Right renal pelvis (tissue), 4 donors: Measurements from ENCODE around the gene AOPEP. TPM values are rescaled to one million over a fixed set of nuclear protein-coding genes. Genes with fewer than 3 reads are reported as not detected.

ENCODE experiments used
- DNase-seq, 4 donors: peaks; one replicate each; pipeline ENCODE4 v3.0.0-alpha.2; 2013; ENCODE audit warnings: low read depth in 4 of 4, low spot score in 3 of 4, missing footprints in 1 of 4
- polyA plus RNA-seq, 4 donors: library from polyadenylated mRNA; unstranded; fragments of 120-200 nt; gene quantifications; one replicate each; pipeline ENCODE4 v1.2.1, GENCODE V29; 2013; ENCODE audit not compliant: insufficient read length in 4 of 4

AOPEP gene
- polyA plus RNA-seq, 4 donors = 48.1 to 60.2 (median 52.1) TPM

DNA sequence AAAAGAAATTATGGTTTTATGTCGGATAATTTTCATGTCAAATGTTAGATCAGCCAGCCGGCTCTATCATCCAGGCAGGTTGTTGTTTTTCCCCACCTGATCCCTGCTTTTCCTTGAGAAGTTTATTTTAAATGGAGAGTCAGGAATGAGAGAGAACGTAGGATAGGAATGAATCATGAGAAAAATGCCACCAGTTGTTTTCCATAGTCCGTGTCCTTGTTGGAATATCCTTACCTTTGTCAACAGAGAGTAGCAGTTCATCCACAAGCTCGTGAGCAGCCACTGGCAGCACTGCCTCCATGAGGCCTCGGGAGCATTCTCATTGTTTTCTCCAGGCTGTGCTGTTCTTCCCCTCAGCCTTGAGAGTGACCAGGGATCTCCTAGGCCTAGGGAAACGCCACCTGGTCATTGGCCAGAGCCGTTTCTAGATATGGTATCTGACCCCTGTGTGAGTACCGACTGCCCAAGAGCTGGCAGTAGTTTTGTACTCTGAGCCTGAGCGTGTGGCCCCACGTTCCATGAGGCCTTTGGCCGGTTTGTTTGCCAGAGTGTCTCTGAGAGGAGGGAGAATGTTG, 297.7 kb downstream of the AOPEP start:
- no peak for DNase-seq

DNA sequence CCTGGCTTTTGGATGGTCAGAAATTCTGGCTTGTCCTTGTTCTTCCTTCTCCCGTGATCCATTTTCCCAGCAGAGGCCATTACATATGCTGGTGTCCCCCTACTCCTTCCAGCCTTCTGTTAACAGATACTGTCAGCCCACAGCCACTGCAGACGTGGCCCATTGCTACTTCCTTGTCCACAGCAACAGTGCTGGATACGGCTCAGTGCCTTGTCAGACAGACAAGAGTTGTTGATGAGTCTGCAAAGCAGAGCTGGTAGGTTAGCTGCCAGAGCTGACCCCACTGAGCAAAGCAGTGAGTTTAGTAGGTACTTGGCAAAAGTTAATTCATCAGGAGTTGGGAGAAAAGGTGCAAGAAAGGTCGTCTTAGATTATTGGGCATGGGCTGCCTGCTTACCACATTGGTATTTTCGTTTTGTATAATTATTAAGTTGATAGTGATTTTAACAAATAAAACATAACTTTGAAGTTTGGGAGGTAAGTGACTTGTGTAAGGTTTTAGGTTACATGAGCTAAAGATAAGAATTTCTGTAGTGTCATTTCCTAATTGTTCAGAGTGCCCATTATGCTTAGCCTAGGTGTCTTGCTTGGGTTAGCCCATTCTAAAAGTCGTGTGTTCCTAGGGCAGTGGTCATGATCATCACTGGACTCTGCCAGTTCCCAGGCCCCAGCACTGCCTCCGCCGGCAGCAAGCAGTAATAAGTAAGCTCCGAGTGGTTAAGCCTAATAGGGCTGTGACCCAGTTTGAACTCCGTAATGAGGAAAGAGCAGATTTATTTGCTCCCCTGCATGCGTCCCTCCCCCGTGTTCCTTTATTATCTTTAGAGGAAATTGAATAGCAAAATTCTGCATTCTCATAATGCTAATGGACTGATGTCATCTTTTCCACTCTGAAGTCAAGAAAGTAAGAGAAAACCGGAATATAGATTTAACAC, 299.0 kb downstream of the AOPEP start:
- DNase-seq = peak in 1 of 4 donors; percentile 75

DNA sequence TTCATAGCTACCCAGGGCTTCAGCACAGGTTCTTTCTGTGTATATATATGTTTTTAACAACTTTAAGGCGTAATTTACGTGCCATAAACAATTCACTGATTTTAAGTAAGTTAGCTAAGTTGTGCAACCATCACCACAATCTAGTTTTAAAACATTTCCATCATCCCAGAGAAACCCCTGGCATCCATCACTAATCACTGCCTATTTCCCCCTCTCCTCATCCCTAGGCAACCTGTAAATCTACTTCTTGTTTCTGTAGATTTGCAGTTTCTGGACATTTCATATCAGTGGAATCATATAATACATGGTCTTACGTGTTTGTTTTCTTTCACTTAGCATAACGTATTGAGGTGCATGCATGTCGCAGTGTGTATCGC, 299.6 kb downstream of the AOPEP start:
- DNase-seq = no peak

DNA sequence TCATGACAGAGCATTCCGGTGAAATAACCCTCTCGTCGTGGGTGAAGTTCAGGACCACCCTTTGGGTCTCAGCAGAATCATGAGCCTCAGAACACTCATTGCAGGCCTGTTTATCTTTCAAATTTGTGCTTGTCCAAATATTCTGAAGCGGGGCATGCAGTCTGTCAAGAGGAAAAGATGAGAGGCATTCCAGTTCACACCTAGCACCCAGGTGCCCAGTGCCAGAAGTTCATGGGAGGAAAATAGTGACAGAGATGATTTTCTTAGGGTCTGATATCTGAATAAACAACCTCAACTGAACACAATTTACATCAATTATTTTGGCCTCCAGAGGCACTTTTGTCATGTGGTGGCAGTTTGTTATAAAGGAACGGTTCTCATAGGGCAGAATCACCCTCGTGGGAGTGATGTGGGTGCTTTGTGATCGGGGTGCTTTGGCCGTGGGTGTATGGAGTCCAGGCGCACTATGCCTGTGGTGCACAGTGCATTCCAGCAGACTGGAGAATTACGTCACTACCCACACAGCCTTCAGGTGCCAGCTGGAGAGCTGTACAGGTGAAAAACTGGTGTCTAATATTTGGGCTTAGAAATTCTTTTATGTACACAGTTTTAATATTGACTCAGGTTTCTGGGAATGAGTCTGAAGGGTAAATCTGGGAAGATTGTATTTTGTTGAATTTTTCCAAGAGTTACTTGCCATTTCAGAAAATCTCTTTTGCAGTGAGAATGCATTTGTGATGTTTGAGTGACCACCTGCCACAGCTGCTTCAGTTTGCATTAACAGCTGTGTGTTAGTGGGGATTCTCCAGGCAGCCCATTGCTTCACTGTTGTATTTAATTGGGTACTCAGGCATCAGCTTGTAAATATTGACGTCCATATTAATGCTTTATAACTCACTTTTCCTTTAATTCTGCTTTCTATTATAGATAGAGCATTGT, 301.7 kb downstream of the AOPEP start:
- no peak for DNase-seq

DNA sequence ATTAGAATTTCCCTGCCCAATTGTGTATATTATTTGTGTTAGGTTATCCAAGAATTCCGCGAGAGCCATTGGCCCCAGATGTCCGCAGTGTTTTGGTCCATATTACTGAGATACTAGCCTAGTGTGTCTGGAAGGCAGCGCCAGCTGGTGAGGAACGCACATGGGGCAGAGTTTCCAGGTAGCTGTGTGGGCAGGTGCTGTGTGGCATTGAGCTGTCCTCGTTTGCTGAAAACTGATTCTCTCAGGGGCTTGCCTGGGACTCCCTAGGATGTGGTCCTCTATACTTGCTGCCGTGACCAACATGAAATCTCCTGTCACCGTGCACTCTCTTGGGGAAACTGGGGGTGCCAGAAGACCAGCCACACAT, 302.3 kb downstream of the AOPEP start:
- DNase-seq = no peak

DNA sequence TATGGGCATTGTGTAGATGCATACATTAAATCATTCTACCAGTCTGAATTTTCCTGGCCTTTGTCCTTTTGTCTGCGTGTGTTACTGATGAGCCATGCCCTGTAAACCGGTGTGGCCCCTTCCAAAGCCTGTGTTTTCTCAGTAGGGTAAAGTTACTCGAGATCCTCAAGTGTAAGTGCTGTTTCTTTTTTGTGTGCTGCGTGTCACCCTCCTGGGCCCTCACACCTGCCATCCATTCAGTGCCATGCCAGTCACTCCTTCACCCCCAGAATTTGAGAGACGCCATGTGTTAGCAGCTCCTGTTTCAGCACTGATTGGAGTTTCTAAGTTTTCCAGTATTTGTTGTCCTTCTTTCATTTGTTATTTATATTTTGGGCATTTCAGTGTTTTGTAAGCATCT, 302.8 kb downstream of the AOPEP start:
- no peak for DNase-seq

DNA sequence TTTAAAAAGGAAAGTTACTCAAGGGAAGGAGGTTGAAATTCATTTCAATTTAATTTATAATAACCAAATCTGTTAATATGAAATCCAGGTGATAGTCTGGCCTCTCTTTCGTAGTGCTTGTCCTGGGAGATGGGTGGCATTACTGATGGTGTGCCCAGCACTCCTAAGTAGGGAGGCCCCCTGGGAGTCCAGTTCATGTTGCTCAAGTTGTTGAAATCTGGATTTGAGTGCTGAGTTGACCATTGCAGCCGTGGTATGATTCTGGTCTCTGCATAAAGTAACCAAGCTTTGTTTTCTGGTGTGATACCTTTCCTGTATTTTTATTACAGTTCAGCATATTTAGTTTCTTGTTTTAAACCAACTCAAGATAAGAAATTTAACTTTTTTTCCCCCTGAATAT, 303.2 kb downstream of the AOPEP start:
- DNase-seq = no peak

DNA sequence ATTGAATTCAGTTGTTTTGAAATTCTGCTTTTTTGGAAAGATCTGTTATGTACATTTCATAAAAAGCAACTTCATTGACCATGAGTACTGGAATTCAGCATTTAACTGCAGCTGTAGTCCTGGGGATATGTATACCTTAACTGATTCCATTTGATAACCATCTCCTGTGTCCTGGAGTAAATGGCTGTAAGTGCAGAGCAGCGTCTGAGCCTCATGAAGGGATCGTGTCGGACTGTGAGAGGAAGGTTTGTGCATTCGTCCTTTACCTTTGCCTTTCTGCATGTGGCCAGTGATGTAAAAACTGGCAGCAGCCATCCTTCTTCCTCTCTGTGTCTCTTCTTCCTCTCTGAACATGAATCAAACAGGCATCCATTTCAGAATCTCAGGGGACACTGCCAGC, 303.8 kb downstream of the AOPEP start:
- no peak for DNase-seq

DNA sequence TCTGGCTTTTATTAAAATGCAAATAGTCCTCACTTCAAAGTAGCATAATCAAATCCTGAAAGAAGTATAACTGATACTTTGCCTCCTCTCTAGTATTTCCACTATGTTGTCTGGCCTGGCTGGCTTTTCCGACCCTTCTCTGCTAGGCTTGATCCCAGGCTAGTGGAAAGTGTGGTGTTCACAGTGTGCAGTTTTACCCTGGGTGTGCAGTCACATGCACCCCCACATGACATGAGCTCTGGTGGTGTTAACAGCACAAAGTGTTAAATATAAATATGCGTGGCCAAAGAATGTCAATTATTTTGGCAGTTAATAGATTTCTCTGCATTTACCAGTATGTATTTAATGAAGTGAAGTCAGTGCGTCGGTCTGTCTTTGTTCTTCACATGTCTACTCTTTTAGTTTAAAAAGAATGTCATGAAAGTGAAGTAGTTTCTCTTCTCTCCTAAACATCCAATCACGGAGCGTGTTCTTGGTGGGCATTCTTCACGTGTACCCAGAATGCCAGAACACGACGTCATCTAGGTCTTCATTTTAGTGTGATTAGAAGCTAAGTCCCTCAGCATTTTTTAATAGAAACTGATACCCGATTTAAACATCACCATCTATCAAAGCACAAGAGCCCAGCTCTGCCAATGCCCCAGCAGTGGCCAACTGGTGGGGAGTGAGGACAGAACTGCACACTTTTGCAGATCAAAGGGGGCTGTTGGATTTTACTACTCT, 304.6 kb downstream of the AOPEP start:
- no peak for DNase-seq

DNA sequence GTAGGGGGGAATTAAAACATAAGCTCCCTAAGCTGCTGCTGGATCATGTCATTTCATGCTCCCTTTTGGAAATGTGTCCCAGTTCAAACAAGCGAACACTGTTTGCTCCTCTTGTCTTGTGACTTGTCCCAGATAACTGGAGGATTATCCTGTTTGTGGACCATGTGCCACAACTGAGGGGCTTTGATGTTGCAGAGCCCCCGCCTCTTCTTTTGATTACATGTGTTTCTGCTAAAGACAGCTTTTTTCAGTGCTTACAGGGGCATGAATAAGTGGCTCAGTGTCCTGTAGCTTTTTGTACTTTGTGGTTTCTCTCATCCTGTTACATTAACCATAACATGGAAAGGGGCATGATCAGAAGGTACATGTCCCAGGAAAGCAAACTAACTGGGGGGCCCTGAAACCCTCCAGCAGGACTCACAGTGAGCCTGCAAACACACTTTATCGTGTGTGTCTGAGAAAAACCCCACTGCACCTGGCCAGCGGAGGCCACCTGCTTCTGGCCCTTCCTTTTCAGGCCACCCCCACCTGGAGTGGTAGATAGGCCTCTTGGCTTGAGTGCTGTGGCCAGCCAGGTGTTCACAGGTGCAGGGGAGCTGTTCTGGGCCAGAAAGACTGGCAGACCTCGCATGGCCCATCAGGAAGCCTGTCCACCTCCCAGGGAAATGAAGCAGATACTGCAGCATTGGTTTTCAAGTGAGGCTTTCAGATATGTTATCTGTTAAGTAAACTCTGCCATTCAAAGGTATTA, 305.4 kb downstream of the AOPEP start:
- no peak for DNase-seq

DNA sequence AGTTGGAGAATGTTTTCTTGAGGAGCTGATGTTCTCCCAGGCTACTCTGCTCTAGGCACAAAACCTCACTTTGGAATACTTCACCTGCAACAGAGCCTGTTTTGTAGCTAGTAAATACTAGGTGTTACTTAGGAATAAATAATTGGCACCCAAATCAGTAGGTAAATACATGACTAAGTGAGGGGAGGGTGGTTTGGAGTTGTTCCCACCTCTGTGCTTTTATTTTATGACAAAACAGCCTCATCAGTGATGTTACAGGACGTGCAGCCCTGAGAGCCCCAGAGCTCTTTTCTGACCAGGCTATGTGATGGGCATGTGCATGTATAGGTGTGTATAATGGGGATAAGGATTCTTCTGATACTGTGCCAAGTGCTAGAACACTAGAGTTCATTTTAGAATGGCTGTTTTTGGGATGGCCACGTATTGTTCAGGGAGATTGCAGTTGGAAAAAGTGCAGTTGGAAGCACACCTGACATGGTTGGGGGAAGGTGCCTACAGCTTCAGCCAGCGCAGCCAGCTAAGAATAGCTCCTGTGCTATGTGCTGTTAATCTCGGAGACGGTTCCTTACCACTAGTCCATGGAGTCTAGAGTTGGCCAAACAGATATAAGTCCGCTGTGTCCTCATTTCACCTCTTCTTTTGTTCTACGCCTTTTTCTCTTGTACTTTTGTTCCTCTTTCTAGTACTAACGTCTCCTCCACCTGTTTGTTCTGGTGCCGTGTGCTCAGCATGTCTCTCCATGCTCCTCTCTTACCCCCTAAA, 306.3 kb downstream of the AOPEP start:
- no peak for DNase-seq

DNA sequence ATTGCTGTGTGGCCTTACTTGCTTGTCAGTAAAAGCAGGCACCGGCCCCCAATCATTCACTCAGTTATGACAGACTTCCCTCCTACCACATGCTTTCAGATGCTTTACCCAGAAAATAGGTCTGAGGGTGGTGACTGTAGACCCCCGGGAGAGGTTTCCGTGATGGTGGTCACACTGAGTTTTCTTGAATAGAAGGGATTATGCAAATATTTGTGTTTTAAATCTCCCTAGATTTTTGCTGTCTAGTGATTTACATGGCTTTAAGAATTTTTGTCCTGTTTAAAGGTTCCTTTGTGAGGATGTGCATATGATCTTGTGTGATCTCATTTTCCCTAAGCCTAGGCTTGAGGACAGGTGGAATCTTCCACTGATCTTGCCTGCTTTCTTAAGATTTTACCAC, 309.3 kb downstream of the AOPEP start:
- no peak for DNase-seq

DNA sequence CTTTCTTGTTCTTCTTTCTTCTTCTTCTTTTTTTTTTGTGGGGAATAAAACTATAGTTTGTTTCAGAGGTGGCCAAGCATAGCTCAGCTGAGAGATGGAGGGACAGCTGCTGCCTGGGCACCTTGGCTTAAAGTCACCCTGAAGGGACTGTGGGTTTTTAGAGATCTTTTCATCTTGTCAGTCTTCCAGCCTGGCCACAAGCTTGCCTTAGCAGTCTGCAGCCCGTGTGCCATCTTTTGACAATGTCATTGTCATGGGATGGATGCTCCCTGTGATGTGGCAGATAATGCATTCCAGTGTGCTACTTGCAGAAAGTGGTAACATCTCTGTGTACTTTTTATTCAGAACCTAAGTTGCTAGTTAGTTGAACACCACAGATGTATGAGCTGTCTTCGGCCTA, 310.2 kb downstream of the AOPEP start:
- DNase-seq = no peak

DNA sequence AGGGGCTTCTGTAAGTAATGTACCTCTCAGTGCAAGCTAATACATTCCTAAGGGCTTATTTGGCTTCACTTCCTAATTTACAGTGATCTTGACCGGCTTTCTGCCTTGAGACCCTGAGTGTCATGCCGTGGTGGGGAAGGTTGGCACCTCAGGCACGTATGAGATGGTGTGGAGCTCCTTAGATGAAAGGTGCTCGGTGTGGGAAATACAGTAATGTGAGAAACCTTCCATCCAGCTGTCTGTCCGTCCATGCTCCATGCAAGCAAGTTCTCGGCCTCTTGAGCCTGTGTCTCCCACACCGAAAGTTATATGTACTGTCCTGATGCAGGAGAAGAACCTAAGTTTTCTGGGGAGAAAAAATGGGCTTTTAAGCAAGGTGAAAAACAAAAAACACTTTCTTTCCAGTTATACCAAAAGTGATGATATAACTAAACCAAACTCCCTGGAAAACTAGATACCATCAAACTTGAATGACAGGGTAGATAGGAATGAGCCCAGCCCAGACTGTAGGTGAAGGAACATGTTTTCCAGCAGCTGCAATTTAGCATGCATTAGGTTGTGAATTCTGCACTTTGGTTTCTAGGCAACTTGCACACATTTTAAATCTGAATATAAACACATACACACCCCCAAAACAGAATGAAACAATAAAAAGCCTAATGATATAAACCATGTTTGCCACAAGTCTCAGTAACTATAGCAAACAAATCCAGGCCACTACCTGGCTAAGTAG, 311.5 kb downstream of the AOPEP start:
- no peak for DNase-seq

DNA sequence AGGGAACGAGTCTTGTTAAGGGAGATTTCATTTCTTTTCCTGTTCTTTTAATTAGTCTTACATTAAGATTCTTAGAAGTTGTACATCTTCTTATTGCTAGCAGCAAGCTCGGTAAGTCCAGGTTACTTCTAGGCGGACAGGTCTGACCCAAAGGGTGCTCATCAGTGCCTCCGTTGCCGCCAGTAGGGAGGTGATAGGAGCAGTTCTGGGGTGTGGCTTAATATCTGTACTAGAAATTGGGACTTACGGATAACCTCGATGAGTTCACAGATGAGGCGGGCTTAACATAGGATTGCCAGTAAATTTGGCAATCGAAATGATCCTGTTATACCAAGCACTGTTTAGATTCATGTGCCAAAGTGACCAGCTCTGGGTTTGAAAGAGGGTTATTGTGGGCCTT, 312.2 kb downstream of the AOPEP start:
- DNase-seq = no peak

DNA sequence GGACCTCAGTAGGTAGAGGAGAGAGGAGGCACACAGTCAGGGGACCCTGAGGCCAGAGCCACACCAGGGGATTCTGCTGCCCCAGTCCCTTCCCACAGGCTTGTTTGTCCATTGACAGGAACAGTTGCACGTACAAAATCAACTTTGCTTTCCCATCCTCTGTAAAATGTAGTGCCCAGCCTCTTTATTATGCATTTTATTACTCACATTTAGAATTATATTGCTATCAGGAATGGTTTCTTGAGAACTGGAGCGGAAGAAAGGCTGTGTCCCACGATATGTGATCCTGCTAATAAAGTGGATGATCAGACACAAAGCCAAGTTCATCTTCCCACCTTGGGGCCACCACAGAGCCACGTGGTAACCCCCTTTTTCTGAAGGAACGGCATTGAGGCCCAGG, 313.6 kb downstream of the AOPEP start:
- DNase-seq = no peak

DNA sequence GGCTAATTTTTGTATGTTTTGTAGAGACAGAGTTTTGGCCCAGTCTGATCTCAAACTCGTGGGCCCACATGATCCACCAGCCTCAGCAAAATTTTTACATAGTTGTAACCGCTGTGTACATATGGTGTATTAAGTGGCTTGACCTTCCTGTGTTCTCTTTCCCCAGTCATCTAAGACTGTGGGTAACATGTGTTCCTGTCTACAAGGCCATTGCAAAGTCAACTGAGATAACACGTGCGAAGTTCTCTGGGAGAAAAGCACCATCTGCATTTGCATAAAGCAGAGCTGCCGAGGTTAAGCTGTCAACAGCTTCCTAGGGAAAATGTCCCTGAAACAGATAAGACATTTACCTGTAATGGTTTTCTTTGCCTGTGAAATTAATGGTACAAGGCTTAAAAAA, 317.3 kb downstream of the AOPEP start:
- no peak for DNase-seq

DNA sequence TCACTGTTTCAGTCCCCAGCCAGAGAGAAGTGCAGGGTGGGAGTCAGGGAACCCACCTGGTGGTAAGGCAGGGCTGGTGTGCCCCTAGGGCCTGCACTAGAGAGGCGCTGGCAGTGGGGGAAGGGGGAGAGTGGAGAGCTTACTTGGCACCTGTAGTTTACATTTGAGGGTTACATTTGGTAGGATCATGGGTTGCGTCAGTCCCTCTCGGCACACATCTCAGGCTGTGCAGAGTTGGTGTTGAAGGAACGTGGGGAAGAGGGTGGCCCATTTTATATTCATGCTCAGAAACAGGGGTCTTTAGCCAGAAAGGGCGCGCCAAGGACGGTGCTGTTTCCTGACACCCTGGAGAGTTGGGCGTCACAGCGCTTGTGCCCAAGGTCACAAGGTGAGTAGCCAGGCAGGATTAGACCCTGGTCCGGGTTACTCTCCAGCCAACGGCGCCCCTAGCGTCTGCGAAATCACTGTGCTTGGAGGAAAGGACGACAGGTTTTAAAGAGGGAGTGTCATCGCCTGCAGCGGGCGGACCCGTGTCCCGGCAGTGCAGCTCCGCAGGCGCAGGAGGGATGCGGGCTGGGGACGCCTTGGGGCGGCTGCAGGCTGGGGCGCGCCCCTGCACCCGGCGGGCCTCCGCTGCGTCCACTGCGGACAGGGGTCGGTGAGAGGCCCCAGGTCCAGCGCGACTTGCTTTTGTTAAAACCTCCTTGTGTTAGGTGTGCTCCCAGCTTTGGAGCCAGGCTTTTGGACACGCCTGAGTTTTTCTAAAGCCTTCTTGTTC, 318.4 kb downstream of the AOPEP start:
- DNase-seq = no peak
